SK-N-SH treated with all-trans-retinoic acid at 6 μM for 48 hours (cell line): ENCODE results near the gene SLC12A6.

Experiments used
- ARNTL ChIP-seq: fragments of 450-650 bp; formaldehyde crosslinking; IDR thresholded peaks from 2 replicates; pipeline ENCODE4 v1.5.0; 2020; ENCODE audit warnings: low read depth, mild to moderate bottlenecking, moderate library complexity, borderline replicate concordance
- BACH2 ChIP-seq: fragments of 250-450 bp; sonication (Bioruptor Pico); IDR thresholded peaks from 2 replicates; pipeline ENCODE4 v1.9.0; 2021; ENCODE audit warnings: mild to moderate bottlenecking, borderline replicate concordance
- CSDC2 ChIP-seq: fragments of 250-450 bp; sonication (Bioruptor Pico); IDR thresholded peaks from 2 replicates; pipeline ENCODE4 v1.5.0; 2020; ENCODE audit warnings: mild to moderate bottlenecking, moderate library complexity
- GLIS3 ChIP-seq: fragments of 250-450 bp; sonication (Bioruptor Pico); IDR thresholded peaks from 2 replicates; pipeline ENCODE4 v1.5.0; 2020; ENCODE audit warnings: mild to moderate bottlenecking, moderate library complexity
- ISL1 ChIP-seq: fragments of 250-450 bp; sonication (Bioruptor Pico); IDR thresholded peaks from 2 replicates; pipeline ENCODE4 v2.1.2; 2022; ENCODE audit warnings: mild to moderate bottlenecking, moderate library complexity
- RARB ChIP-seq: fragments of 250-450 bp; sonication (Bioruptor Pico); IDR thresholded peaks from 2 replicates; pipeline ENCODE4 v1.8.0; 2021; ENCODE audit warnings: mild to moderate bottlenecking, moderate library complexity
- SNAI2 ChIP-seq: fragments of 250-450 bp; sonication (Bioruptor Pico); IDR thresholded peaks from 2 replicates; pipeline ENCODE4 v1.5.0; 2020; ENCODE audit warnings: mild to moderate bottlenecking, moderate library complexity
- ZFP3 ChIP-seq: fragments of 250-450 bp; sonication (Bioruptor Pico); IDR thresholded peaks from 2 replicates; pipeline ENCODE4 v1.5.0; 2020; ENCODE audit warnings: mild to moderate bottlenecking, moderate library complexity
- ZFP30 ChIP-seq: fragments of 450-650 bp; formaldehyde crosslinking; IDR thresholded peaks from 2 replicates; pipeline ENCODE4 v1.5.0; 2022; ENCODE audit warnings: mild to moderate bottlenecking, moderate library complexity
- ZNF565 ChIP-seq: fragments of 450-650 bp; formaldehyde crosslinking; conservative IDR thresholded peaks from 2 replicates; pipeline ENCODE4 v1.5.0; 2020; ENCODE audit warnings: low read depth, mild to moderate bottlenecking, moderate library complexity
- ZNF70 ChIP-seq: fragments of 450-650 bp; formaldehyde crosslinking; IDR thresholded peaks from 2 replicates; pipeline ENCODE4 v1.5.0; 2020; ENCODE audit warnings: mild to moderate bottlenecking, moderate library complexity
- ZNF8 ChIP-seq: fragments of 450-650 bp; formaldehyde crosslinking; IDR thresholded peaks from 2 replicates; pipeline ENCODE4 v1.5.0; 2020; ENCODE audit warnings: mild to moderate bottlenecking, moderate library complexity

DNA sequence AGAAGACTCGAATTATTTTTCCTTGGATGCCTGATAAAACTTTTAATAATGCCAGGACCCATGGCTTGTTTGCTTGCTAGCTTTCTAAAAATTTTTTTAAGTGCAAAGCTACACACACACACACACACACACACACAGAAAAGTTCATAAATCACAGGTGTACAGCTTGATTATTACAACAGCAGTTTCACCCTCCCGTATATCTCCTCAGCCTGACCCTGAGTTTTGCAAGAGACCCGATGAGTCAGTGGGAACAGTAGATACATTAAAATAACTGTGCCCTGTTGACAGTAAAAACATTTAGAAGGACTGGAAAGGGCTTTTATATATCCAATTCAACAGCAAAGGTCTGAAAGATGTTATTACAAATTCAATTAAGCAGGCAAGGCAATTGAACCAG, 66.1 kb downstream of the SLC12A6 start:
- TF ChIP-seq RARB (CRISPR knock-in tag) (no peak), ZNF70 (CRISPR knock-in tag) (no peak), ARNTL (CRISPR knock-in tag) (no peak), ZFP30 (no peak), ISL1 (CRISPR knock-in tag) (no peak), ZFP3 (no peak), SNAI2 (CRISPR knock-in tag) (no peak), BACH2 (CRISPR knock-in tag) (no peak), GLIS3 (CRISPR knock-in tag) (no peak), CSDC2 (CRISPR knock-in tag) (no peak), ZNF8 (no peak), ZNF565 (no peak)
